ENCODE measurements around the gene EDN2. TPM values are rescaled to one million over a fixed set of nuclear protein-coding genes. Genes with fewer than 3 reads are reported as not detected.
A peak's percentile ranks its signal among the peaks of the same experiment; 100 is the strongest.

The EDN2 gene
- total RNA-seq, 1 experiment from 2014 or later = 0.24 TPM

DNA sequence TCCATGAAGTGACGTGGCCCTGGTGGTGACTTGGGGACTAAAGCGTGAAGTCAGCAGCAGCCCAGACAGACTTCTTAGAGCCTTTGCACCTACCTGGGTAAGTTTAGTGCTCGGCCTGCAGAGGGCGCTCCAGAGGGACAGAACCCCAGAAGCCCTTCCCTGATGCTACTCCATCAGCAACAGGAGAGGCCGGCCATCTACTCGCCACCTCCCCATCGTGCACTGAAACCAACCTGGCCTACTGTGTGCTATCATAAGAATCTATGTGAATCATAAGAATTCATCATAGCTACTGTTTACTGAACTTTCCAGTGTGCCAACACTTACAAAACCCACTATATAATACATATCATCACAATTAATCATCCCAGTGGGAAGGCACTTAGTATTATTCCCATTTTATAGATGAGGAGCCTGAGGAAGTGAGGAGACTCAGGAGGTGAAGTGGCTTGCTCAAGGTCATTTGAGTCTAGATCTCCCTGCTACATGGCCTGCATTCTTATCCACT lies 7.9 kb upstream of the EDN2 start:
- Mint-ChIP-seq H3K27me3 (ENCODE audit: low read depth) (peaks cover 26% of the 10 kb centered on the region), H3K36me3 (ENCODE audit: insufficient read depth in 1 of 3, low read depth in 3 of 3) (peaks cover 0 to 2% (median 2%) of the 10 kb centered on the region in 3 experiments; a peak in 1 of 7 replicates), H3K9me3 (peaks cover 0 to 3% of the 10 kb centered on the region in 2 experiments; a peak in 2 of 5 replicates), H3K4me1 (peaks cover 28 to 30% of the 10 kb centered on the region in 2 experiments), H3K27ac (no peak overlapping the region), H3K4me3 (no peak overlapping the region)
- no peaks in the 10 kb centered on the region; the same call in 1 of the 2 replicates for H3K4me1 ChIP-seq (ENCODE audit: insufficient read depth, low read length)
- no CpG with 5 or more reads among the region's 7 CpGs for WGBS (ENCODE audit: extremely low coverage, insufficient read length, low lambda C conversion rate)
- no peak overlapping the region for H2BK120ac ChIP-seq (ENCODE audit: low read depth, low read length, poor library complexity, severe bottlenecking)
- no peak overlapping the region for H2AFZ ChIP-seq (ENCODE audit: low read length)
- H3K14ac ChIP-seq (ENCODE audit: insufficient read depth, low read length) = no peak overlapping the region
- H2BK15ac ChIP-seq (ENCODE audit: low read depth, low read length) = no peak overlapping the region
- H2BK12ac ChIP-seq (ENCODE audit: insufficient read length, low read depth, low read length) = no peak overlapping the region
- no peaks in the 10 kb centered on the region for H3K9me3 ChIP-seq (ENCODE audit: control insufficient read depth, low read depth, low read length)
- H2AK5ac ChIP-seq (ENCODE audit: insufficient read length, low read length) = no peak overlapping the region
- no peak overlapping the region for H3K23ac ChIP-seq (ENCODE audit: insufficient read length, low read depth, low read length)
- no peak overlapping the region for H3K4me2 ChIP-seq (ENCODE audit: insufficient read depth, insufficient read length, low read length)
- H2BK5ac ChIP-seq (ENCODE audit: insufficient read length, low read length) = no peak overlapping the region
- TF ChIP-seq, protein P1, sequence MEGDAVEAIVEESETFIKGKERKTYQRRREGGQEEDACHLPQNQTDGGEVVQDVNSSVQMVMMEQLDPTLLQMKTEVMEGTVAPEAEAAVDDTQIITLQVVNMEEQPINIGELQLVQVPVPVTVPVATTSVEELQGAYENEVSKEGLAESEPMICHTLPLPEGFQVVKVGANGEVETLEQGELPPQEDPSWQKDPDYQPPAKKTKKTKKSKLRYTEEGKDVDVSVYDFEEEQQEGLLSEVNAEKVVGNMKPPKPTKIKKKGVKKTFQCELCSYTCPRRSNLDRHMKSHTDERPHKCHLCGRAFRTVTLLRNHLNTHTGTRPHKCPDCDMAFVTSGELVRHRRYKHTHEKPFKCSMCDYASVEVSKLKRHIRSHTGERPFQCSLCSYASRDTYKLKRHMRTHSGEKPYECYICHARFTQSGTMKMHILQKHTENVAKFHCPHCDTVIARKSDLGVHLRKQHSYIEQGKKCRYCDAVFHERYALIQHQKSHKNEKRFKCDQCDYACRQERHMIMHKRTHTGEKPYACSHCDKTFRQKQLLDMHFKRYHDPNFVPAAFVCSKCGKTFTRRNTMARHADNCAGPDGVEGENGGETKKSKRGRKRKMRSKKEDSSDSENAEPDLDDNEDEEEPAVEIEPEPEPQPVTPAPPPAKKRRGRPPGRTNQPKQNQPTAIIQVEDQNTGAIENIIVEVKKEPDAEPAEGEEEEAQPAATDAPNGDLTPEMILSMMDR (conservative IDR thresholded peaks at IDR 0.05) = peak; percentile 86
- H4K5ac ChIP-seq (ENCODE audit: insufficient read length, low read depth, low read length) = no peak overlapping the region
- no peak overlapping the region for H3K56ac ChIP-seq (ENCODE audit: insufficient read length, low read depth, low read length)
- no peak overlapping the region for H4K91ac ChIP-seq (ENCODE audit: insufficient read length, low read depth, low read length)
- no peaks in the 10 kb centered on the region for H3K79me1 ChIP-seq (ENCODE audit: insufficient read depth, low read depth, low read length, poor library complexity, severe bottlenecking)
- H3K27ac ChIP-seq (ENCODE audit: insufficient read length, low read depth, low read length) = no peak overlapping the region
- no peak overlapping the region for H4K8ac ChIP-seq (replicated peaks; ENCODE audit: insufficient read length, low read depth, low read length)
- no peak overlapping the region for H3T11ph ChIP-seq (ENCODE audit: low read length)
- H3K27me3 ChIP-seq (ENCODE audit: insufficient read depth, low read length) = no peaks in the 10 kb centered on the region; the same call in 1 of the 2 replicates
- H3K23me2 ChIP-seq (ENCODE audit: insufficient read length, low read depth, low read length, poor library complexity, severe bottlenecking) = no peaks in the 10 kb centered on the region
- H3K9ac ChIP-seq (ENCODE audit: extremely low read depth, insufficient read length, low read length) = no peak overlapping the region
- no peak overlapping the region for H3K4ac ChIP-seq (ENCODE audit: low read depth, low read length)
- H3K79me2 ChIP-seq (ENCODE audit: insufficient read depth, low read length) = no peaks in the 10 kb centered on the region
- peak; percentile 83 for DNase-seq
- no peak overlapping the region for H2BK20ac ChIP-seq (ENCODE audit: low read depth, low read length, poor library complexity, severe bottlenecking)
- no peaks in the 10 kb centered on the region for H4K20me1 ChIP-seq (ENCODE audit: control insufficient read depth, insufficient read depth, insufficient read length)
- H3K18ac ChIP-seq (ENCODE audit: insufficient read length, low read depth, low read length) = no peak overlapping the region

All from H9 (cell line).